ENCODE results near the gene DPP3.

DPP3 gene

GRCh38 chr11:66464916-66465315 is 15.3 kb upstream of the DPP3 start:
- in situ Hi-C loops (cut with MboI; ENCODE audit: low sequenced_read_pairs): no loop called here

GRCh38 chr11:66465373-66466224 is 14.6 kb upstream of the DPP3 start:
- in situ Hi-C loops (cut with MboI; ENCODE audit: low sequenced_read_pairs): no loop called here

- in situ Hi-C loops (cut with MboI; ENCODE audit: low sequenced_read_pairs): no loop called here
Measured at GRCh38 chr11:66466225-66467033, 13.8 kb upstream of the DPP3 start, which contains the start of gene PELI3. Gene PELI3 (plus strand): TSS chr11:66466905. CDS start chr11:66468129, 1,224 bp downstream.

- in situ Hi-C loops (cut with MboI; ENCODE audit: low sequenced_read_pairs): no loop called here
Measured at GRCh38 chr11:66467034-66467659, 13.1 kb upstream of the DPP3 start.

GRCh38 chr11:66467756-66468155 is 12.5 kb upstream of the DPP3 start:
- in situ Hi-C loops (cut with MboI; ENCODE audit: low sequenced_read_pairs): no loop called here

GRCh38 chr11:66468691-66469090 is 11.5 kb upstream of the DPP3 start:
- in situ Hi-C loops (cut with MboI; ENCODE audit: low sequenced_read_pairs): no loop called here

- in situ Hi-C loops (cut with MboI; ENCODE audit: low sequenced_read_pairs): no loop called here
Measured at GRCh38 chr11:66469441-66469840, 10.8 kb upstream of the DPP3 start.

- in situ Hi-C loops (cut with MboI; ENCODE audit: low sequenced_read_pairs): no loop called here
Measured at GRCh38 chr11:66470015-66470414, 10.2 kb upstream of the DPP3 start.

GRCh38 chr11:66471142-66471541 is 9.1 kb upstream of the DPP3 start:
- in situ Hi-C loops (cut with MboI; ENCODE audit: low sequenced_read_pairs): no loop called here

- in situ Hi-C loops (cut with MboI; ENCODE audit: low sequenced_read_pairs): no loop called here
Measured at GRCh38 chr11:66472054-66472453, 8.2 kb upstream of the DPP3 start.

GRCh38 chr11:66473167-66473566 is 7.1 kb upstream of the DPP3 start:
- in situ Hi-C loops (cut with MboI; ENCODE audit: low sequenced_read_pairs): no loop called here

- in situ Hi-C loops (cut with MboI; ENCODE audit: low sequenced_read_pairs): no loop called here
Measured at GRCh38 chr11:66473608-66474515, 6.4 kb upstream of the DPP3 start.

GRCh38 chr11:66475349-66476172 is 4.7 kb upstream of the DPP3 start:
- in situ Hi-C loops (cut with MboI; ENCODE audit: low sequenced_read_pairs): no loop called here

- in situ Hi-C loops (cut with MboI; ENCODE audit: low sequenced_read_pairs): no loop called here
Measured at GRCh38 chr11:66476173-66476840, 3.9 kb upstream of the DPP3 start.

- in situ Hi-C loops (cut with MboI; ENCODE audit: low sequenced_read_pairs): no loop called here
Measured at GRCh38 chr11:66476841-66477251, 3.4 kb upstream of the DPP3 start.

- in situ Hi-C loops (cut with MboI; ENCODE audit: low sequenced_read_pairs): no loop called here
Measured at GRCh38 chr11:66477263-66478201, 2.7 kb upstream of the DPP3 start.

- in situ Hi-C loops (cut with MboI; ENCODE audit: low sequenced_read_pairs): no loop called here
Measured at GRCh38 chr11:66478729-66479393, 1.4 kb upstream of the DPP3 start.

All from HL-60/S4 treated with phorbol 12-myristate 13-acetate at 8.2 ng/mL for 4 days and 3 days (cell line).